Lung (tissue), 12 donors: ENCODE results near the gene NKIRAS1. TPM values are rescaled to one million over a fixed set of nuclear protein-coding genes. Genes with fewer than 3 reads are reported as not detected.
"Not testable (repeated sequence)": the region's sequence is repeated elsewhere in the genome, so short reads cannot be mapped to it uniquely, and the experiment has no call there.

Experiments used
- ATAC-seq: fragments of 200-7000 bp; cut with Tn5 transposase; one replicate; pipeline ENCODE4 v1.9.1; 2020; ENCODE audit warnings: moderate number of reproducible peaks; ENCODE audit not compliant: insufficient read depth, low FRiP score
- DNase-seq, 3 donors: peaks; one replicate each; pipeline ENCODE4 v3.0.0-alpha.2; 2013 to 2017
- H3K27ac ChIP-seq, 2 donors: one replicate each; pipeline ENCODE4 v1.5.1; 2013; ENCODE audit warnings: mild to moderate bottlenecking in 2 of 2, moderate library complexity in 2 of 2, control low read depth in 1 of 2, inconsistent platforms in 1 of 2, low read depth in 1 of 2, low read length in 1 of 2
- H3K27me3 ChIP-seq, 3 donors: one replicate each; pipeline ENCODE4 v1.5.1; 2013; ENCODE audit warnings: low read length in 2 of 3; ENCODE audit not compliant: control insufficient read depth in 3 of 3, insufficient read depth in 3 of 3
- H3K36me3 ChIP-seq, 4 donors: one replicate each; pipeline ENCODE4 v1.5.1; 2013; ENCODE audit warnings: low read length in 4 of 4, mild to moderate bottlenecking in 1 of 4, moderate library complexity in 1 of 4; ENCODE audit not compliant: control insufficient read depth in 4 of 4, insufficient read depth in 4 of 4
- H3K4me1 ChIP-seq, 5 donors: one replicate each; pipeline ENCODE4 v1.5.1; 2013; ENCODE audit warnings: low read length in 5 of 5, mild to moderate bottlenecking in 2 of 5, moderate library complexity in 1 of 5; ENCODE audit not compliant: control insufficient read depth in 5 of 5, insufficient read depth in 5 of 5
- H3K4me3 ChIP-seq: one replicate; pipeline ENCODE4 v1.5.1; 2013; ENCODE audit warnings: mild to moderate bottlenecking, control low read depth, moderate library complexity
- H3K9ac ChIP-seq, 2 donors: one replicate each; pipeline ENCODE4 v1.5.1; 2013; ENCODE audit warnings: low read length in 2 of 2, control low read depth in 1 of 2; ENCODE audit not compliant: insufficient read depth in 1 of 2
- H3K9me3 ChIP-seq, 4 donors: one replicate each; pipeline ENCODE4 v1.5.1; 2013; ENCODE audit warnings: low read length in 3 of 4, mild to moderate bottlenecking in 1 of 4, moderate library complexity in 1 of 4; ENCODE audit not compliant: control insufficient read depth in 4 of 4, insufficient read depth in 3 of 4
- CTCF ChIP-seq: IDR thresholded peaks from 2 replicates; pipeline ENCODE4 v1.5.1; 2012; ENCODE audit warnings: mild to moderate bottlenecking; ENCODE audit errors: control extremely low read depth, extremely low read depth
- WGBS, 2 donors: extraction: QIAGEN DNeasy Blood & Tissue Kit; methylation state at CpG; one replicate each; pipeline ENCODE4 v1.1.7; 2013; 5-methylcytosine and 5-hydroxymethylcytosine counted together
- polyA plus RNA-seq, 2 donors: library from polyadenylated mRNA; stranded (reverse); fragments of 200-250 nt; gene quantifications; one replicate each; pipeline ENCODE4 v1.2.1, GENCODE V29; 2013
- total RNA-seq, 2 donors: library from RNA; depleted of rRNA in 1 of 2; stranded (reverse); fragments of >200 nt in 1 of 2; gene quantifications; one replicate each; pipeline ENCODE4 v1.2.1, GENCODE V29; 2014 to 2021
- donor health status: control.
- donor health status: control.
- donor health status: Bipolar disorder and iron deficiency.
- donor health status: healthy.
- donor health status: DM: yes; HTN: yes; CAD: no.

The NKIRAS1 gene
- total and polyA plus RNA-seq, 4 donors: 6.7 to 17.1 (median 9.1) TPM

DNA sequence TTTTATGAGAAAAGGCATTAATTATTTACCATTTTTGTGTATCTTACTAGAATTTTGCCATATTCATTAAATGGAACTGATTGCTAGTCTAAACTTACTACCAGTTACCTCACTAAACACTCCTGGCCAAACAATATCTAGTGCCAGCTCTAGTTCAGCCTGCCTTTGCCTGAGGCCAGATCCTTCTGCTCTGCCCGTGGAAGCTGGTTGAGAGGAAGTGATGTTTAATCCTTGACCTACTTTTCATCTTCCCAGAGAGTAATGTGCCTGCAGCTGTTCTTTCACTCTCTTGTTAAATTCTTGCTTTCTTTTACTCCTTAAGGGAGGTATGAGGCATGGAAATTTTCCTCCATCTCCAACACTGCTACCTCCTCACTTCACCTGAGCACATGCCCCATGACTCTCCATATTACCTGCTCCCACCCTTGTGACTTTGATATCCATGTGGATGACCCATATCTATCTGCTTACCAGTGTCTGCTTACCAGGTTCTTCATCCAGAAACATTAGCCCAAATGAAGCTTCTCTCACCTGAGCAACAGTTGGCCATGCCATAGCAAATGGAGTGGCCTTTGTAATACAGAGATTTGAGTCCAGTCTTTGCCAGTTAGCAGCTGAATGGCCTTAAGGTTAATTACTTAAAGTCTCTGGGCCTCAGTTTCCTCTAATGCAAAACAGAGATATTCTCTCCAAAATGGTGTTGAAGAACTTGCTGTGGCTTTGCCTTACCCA, 57.6 kb downstream of the NKIRAS1 start:
- H3K9me3 ChIP-seq: no peaks in the 10 kb centered on the region
- ATAC-seq: no peak
- peaks cover 6 to 32% (median 15%) of the 10 kb centered on the region in 5 donors for H3K4me1 ChIP-seq
- no peaks in the 10 kb centered on the region for H3K27me3 ChIP-seq
- DNase-seq: peak in 1 of 3 donors; percentile 45
- no peak overlapping the region for H3K4me3 ChIP-seq
- H3K36me3 ChIP-seq: peaks cover 0 to 6% (median 2%) of the 10 kb centered on the region in 4 donors
- 3 to 4% methylated on average over 1 of the region's 1 CpG for WGBS, 2 donors
- no peak for TF ChIP-seq CTCF
- no peak overlapping the region for H3K9ac ChIP-seq
- H3K27ac ChIP-seq: peak overlapping the region; percentile 18 to 27

DNA sequence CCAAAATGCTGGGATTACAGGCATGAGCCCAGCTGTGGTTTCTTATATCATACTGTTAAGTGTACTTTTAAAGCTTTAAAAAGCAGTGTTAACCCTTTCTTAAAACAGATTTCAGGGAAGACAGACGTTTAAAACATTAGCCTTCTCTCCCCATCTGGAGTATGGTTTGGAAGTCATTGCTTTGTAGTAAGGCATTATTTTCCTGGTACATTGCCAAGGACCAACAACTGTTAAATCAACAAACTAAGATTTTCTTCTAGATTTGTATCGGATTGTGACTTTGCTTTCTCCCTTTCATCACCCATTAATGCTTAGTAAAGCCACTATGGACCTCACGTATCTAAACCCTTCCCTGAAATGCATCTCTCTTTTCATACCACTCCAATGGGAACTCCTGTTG, 60.5 kb downstream of the NKIRAS1 start:
- ATAC-seq (no peak), DNase-seq (peak in 2 of 3 donors; percentile 64 to 76)
- no peak for TF ChIP-seq CTCF

GRCh38 chr3:23849462-23849861, 67.3 kb downstream of the NKIRAS1 start:
- ATAC-seq: not testable (repeated sequence)

More for the DNA sequence above, 60.5 kb downstream of the NKIRAS1 start:
- WGBS, 2 donors: 54 to 68% methylated on average over 3 of the region's 3 CpGs
- peaks cover 6 to 32% (median 15%) of the 10 kb centered on the region in 5 donors for H3K4me1 ChIP-seq
- H3K9ac ChIP-seq: no peak overlapping the region
- no peaks in the 10 kb centered on the region for H3K27me3 ChIP-seq
- H3K4me3 ChIP-seq: no peak overlapping the region
- peaks cover 0 to 3% (median 0%) of the 10 kb centered on the region in 4 donors for H3K36me3 ChIP-seq
- no peak overlapping the region for H3K27ac ChIP-seq
- H3K9me3 ChIP-seq: no peaks in the 10 kb centered on the region

DNA sequence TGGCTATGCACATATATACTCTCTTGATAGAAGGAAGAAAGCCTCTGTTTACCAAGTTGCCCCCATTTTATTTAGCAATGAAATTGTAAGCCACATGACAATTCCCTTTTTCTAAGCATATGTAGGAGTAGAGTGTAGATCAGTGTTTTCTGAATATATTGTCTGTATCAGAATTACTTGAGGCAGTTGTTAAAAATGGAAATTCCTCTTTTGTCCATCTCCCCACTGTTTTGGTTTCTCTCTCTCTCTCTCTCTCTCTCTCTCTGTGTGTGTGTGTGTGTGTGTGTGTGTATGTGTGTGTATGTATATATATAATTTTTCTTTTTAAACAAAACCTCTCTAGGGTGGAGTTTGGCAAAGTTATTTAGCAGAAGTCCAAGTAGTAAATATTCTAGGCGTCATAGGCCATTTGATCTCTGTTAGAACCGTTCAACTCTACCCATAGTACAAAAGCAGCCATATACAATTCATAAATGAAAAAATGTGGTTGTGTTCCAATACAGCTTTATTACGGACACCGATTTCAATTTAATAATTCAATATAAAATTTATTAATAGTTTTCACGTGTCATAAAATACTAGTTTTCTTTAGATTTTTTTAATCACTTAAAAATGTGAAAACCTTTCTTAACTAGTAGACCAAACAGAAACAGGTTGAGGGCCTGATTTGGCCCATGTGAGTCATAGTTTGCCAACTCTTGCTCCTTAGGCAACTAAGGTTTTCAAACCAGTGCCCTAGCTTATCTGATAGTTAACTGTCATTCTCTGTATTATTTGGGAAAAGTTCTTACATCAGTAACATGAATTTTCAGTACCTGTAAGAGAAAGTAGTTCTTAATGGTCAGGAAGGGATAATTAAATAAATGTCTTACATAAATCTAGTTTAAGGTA, 71.2 kb downstream of the NKIRAS1 start:
- 84 to 85% methylated on average over 5 of the region's 5 CpGs for WGBS, 2 donors

More at GRCh38 chr3:23849462-23849861, 67.3 kb downstream of the NKIRAS1 start:
- DNase-seq, H3K36me3 ChIP-seq, H3K4me3 ChIP-seq, H3K27ac ChIP-seq, H3K27me3 ChIP-seq, H3K9me3 ChIP-seq, H3K9ac ChIP-seq, H3K4me1 ChIP-seq: not testable (repeated sequence)
- 82 to 85% methylated on average over 2 of the region's 2 CpGs for WGBS, 2 donors

More for the DNA sequence above, 71.2 kb downstream of the NKIRAS1 start:
- no peak overlapping the region for H3K4me3 ChIP-seq
- H3K27ac ChIP-seq: no peak overlapping the region
- no peak overlapping the region for H3K9ac ChIP-seq
- H3K36me3 ChIP-seq: no peaks in the 10 kb centered on the region
- DNase-seq (peak in 2 of 3 donors; percentile 71 to 78), ATAC-seq (no peak)
- H3K9me3 ChIP-seq: no peaks in the 10 kb centered on the region
- no peak for TF ChIP-seq CTCF
- H3K27me3 ChIP-seq: no peaks in the 10 kb centered on the region
- peaks cover 3 to 5% (median 4%) of the 10 kb centered on the region in 5 donors for H3K4me1 ChIP-seq
